GDM1 (cell line): Measurements from ENCODE around the gene PIAS2.
"Not testable (repeated sequence)": the region's sequence is repeated elsewhere in the genome, so short reads cannot be mapped to it uniquely, and the experiment has no call there.

Experiments used
- DNase-seq: peaks from one replicate; lab custom pipeline; 2025; lab: John Stamatoyannopoulos, UW

The PIAS2 gene

DNA sequence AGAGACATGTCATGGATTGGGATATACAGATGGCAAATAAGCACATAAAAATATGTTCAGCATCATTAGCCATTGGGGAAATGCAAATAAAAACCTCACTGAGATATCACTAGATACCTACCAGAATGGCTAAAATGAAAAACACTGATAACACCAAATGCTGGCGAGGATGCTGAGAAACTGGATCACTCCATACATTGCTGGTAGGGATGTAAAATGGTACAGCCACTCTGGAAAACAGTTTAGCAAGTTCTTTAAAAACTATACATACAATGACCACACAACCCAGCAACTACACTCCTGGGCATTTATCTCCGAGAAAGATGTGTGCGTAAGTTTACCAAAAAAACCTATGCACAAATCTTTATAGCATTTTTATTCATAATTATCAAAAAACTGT is 13.9 kb downstream of the PIAS2 start:
- no peak for DNase-seq

DNA sequence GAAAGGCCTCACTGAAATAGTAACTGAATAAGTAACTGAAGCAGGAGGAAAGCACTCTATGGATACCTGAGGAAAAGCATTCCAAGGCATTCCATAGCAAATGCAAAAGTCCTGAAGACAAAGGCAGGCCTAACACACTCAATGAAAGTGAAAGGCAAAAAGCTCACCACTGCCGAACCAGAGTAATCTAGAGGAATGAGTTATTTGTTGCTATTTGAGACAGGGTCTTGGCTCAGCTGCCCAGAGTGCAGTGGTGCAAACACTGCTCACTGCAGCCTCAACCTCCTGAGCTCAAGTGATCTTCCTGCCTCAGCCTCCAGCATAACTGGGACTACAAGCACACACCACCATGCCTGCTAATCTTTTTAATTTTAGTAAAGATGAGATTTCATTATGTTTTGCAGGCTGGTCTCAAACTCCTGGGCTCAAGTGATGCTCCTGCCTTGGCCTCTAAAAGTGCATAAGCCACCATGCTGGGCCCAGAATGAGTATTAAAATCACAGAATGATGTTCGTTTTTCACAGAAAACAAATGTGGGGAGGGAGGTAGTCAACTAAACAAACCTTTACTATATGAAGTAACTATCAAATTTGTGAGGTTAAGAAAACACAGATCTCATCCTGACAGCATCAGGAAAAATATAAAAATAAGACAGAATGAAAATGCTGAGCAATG is 17.9 kb downstream of the PIAS2 start:
- DNase-seq: no peak

DNA sequence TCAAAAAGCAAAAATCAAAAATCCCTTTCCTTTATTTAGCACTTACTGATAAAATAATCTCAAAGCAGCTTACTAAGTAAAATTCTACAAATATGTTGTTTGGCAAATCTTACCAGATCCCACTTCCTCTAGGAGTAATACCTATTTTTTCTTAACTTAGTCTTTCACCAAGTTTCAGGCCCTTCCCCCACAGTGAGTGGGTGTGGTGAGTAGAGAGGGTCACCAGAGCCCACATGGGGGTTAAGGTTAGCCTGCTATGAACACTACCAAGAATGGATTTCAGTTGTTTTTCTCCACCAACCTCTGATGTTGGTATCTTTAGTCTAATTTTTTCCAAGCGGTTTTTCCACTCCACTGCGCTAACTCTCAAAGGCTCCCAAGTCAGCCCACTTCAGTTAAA is 23.2 kb downstream of the PIAS2 start:
- no peak for DNase-seq

DNA sequence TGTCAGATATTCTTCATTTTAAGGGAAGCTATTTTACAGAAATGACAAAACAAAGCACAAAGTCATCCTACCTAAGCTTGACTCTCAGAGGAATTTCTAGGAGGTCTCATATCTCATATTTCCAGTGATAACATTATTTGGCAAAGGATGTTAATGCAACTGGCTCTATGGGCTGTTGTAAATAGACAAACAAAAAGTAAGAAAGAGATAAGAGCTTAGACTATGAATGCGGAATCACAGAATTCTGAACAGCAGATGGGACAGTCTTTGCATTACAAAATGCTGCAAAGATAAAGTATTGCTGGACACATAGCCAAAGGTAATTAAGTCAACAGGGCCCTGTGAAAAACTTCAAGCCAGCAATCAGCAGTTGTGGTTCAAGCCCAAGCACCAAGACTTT is 23.9 kb downstream of the PIAS2 start:
- no peak for DNase-seq

DNA sequence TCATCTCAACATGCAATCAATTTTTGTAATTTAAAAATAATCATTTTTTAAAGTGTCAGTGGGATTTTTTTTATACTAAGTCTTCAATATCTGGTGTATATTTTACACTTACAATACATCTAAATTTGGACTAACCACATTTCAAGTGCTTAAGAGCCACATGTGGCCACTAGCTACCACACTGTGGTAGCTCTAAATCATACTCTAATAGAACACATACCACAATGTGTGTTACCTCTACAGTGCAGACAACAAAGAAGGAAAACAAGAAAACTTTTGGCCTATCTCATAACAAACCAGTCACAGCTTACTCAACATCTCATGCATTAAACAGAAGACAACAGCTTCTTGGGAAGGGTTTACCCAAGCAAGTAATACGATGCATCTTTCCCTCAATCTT is 24.5 kb downstream of the PIAS2 start:
- DNase-seq: no peak

DNA sequence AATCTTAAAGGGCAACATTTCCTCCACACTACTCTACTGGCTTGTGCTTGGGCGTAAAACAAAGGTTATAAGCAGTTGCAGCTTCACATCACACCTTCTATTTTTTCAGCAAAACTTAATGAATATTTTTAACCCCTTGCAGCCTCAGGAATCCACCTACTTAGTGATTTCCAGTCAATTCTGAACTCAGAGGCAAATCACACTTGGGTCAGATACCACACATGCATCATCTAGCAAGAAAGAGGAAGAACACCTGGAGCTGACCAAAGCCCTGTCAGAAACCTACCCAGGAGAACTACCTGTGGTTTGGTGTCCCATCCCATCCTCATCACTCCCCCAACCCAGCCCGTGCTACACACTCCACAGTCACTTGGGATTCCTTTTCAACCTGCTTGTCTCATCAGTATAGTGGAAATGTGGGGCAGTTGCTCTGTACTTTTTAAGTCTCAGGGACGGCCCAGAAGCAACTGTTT is 25.5 kb downstream of the PIAS2 start:
- no peak for DNase-seq

DNA sequence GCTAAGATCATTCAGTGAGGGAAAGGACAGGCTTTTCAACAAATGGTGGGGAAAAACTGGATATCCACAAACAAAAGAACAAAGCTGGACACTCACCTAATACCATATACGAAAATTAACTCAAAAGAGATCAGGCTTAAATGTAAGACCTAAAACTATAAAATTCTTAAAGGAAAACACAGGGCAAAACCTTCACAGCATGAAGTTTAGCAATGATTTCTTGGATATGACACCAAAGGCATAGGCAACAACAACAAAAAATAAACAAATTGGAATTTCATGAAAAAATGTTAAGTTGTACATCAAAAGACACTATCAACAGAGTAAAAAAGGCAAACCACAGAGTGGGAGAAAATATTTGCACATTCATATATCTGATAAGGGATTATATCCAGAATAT is 28.3 kb downstream of the PIAS2 start:
- no peak for DNase-seq

DNA sequence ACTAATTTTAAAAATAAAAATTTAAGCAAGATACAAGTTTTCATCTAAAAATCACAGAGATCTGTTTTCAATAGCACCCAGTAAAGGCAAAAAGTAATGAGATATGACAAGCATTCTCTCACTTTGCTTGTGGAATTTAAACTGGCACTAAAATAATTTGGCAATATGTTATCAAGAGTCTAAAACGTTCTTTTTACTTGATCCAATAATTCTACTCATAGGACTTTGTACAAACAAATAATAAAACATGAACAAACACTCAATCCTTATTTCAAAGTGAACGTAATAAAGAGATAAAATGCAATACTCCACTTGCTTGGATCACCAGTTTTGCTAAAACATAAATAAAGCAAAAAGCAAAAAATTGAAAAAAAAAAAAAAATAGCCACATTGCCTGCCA is 30.4 kb downstream of the PIAS2 start:
- no peak for DNase-seq

DNA sequence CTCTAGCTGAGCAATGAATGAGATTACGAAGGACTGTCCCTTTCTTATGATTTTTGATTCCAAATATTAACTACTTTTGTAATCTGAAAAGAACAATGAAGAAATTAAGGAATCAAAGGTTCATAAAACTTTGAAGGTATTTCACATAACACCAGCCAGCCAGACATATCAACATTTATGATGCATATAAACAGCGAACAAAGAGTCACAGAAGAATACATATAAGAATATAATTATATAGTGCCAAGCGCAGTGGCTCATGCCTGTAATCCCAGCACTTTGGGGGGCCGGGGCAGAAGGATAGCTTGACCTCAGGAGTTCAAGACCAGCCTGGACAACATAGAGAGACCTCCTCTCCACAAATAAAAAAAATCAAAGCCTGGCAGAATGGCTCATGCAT is 34.1 kb downstream of the PIAS2 start:
- DNase-seq: no peak

DNA sequence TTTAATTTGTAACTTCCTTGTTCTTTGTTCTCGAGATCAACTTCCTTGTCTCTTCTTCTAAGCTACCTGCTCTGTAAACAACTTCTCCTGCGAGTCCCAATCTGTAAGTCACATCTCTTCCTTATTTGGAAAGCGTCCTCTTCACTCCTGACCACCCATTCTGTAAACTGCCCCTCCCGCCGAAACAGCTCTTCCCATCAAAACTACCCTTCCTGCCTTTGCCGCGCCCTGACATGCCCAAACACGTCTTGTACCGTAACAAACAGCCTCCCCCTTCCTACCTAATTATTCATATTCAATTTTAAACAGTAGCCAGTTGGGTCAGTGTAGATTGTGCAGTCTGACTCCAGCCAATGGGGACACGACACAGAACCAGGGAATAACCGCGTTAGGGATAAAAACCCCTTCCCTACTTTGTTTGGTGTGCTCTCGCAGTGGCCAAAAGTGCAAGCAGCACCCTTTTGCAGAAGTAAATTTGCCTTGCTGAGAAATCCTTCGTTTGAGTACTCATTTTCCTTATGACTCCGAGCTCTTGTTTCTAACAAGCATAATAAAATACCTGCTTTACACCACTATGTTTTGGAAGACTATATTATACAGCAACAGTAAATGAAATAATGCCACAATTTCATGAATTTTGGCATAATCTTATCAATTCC is 39.8 kb downstream of the PIAS2 start:
- no peak for DNase-seq

DNA sequence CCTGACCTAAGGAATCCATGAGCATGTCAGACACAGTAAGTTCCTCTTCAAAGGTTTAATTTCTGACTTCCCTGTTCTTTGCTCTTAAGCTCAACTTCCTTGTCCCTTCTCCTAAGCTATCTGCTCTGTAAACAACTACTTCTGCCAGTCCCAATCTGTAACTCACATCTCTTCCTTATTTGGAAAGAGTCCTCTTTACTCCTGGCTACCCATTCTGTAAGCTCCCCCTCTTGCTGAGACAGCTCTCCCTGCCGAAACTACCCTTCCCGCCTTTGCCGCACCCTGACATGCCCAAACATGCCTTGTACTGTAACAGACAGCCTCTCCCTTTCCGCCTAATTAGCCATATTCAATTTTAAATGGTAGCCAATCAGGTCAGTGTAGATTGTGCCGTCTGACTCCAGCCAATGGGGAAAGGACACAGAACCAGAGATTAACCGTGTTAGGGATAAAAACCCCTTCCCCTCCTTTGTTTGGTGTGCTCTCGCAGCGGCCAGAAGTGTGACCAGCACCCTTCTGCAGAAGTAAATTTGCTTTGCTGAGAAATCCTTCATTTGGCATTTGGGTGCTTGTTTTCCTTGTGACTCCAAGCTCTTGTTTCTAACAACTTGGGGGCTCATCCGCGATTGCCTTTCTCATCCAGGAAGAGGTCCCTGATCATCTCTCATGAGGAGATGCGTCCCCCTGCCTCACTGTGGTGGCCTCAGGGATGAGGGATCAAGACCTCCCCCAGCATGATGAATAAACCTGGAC is 49.0 kb downstream of the PIAS2 start:
- no peak for DNase-seq

DNA sequence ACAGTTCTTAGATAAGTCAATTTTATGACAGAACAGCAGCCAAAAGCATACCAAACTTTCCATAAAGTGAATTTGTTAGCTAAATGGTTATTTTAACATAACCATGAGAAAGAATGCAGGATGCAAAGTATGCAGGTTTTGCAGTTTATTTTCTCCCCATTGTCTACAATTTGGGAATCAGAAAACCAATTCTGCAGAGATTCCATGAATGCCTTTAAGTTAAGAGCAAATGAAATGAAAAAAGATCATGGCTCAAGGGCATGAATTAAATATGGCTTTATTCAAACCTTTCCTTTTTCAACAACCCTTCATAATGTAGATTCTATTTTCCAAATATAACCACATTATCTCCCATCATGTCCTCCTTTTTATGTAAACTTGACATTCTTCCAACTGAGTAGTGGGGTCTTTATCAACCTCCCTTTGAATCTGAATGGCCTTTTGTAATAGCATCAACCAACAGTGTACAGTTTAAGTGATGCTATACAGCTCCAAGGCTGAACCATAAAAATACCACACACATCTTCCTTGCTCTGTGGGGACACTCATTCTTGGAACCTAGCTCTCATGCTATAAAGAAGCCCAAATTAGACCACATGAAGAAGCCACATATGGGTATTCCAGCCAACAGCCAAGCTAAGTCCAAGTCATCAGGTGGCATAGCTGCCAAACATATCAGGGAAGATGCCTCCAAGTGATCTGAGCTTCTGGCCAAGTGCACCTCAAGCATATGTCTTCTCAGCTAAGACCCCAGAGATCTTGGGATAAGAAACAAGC is 49.8 kb downstream of the PIAS2 start:
- DNase-seq: no peak

DNA sequence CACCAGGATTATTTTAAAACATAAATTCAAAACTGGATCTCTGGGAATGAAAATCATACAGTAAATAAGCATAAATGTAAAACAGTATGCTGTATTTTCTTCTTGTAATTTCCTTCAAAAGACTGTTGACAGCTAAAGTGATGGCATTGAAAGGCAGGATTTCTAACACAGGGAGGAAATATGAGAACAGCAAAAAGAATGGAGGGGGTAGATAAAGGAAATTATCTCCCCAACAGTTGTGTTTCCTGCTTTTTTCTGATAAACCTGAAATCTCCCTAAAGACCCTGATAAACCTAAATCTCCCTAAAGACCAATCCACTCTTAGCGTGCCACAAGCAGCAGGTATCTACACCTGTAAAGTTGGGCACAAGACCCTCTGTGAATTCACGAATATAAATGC is 50.8 kb downstream of the PIAS2 start:
- no peak for DNase-seq

DNA sequence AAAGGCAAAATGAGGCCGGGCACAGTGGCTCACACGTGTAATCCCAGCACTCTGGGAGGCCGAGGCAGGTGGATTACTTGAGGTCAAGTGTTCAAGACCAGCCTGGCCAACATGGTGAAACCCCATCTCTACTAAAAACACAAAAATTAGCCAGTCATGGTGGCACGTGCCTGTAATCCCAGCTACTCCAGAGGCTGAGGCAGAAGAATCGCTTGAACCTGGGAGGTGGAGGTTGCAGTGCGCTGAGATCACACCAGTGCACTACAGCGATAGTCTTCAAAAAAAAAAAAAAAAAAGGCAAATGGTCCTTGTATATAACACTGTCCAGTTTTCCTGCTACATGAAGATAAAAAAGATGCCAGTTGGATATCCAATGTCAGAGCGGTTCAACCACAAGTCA is 52.1 kb downstream of the PIAS2 start:
- not testable (repeated sequence) for DNase-seq

DNA sequence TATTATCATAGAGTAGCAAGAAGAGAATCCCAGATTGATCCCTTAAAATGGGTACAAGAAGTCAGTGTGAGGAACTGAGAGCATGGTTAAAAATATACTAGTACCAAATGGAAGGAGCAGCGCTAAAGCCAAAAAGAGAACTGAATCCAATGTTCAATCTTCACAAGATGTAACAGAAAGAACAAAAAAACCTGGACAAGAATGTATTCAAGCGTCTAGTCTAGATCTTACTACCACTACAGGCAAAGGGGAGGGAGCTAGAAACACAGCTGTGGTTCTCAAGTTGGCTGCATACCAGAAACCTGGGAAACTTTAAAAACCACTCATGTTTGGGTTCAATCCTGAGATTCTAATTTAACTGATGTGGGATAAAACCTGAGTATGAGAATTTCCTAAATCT is 57.5 kb downstream of the PIAS2 start:
- no peak for DNase-seq

DNA sequence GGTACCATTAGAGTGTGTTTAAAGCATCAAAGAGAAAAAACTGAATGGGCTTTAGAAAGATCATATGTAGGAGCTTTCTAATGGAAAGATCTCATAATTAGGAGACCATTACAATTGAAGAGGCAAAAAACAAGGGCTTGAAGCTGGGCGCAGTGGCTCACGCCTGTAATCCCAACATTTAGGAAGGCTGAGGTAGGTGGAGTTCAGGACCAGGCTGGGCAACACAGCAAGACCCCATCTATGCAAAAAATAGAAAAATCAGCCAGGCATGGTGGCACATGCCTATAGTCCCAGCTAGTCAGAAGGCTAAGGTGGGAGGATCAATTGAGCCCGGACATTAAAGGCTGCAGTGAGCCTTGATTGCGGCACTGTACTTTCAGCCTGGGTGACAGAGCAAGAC is 59.0 kb downstream of the PIAS2 start:
- no peak for DNase-seq

DNA sequence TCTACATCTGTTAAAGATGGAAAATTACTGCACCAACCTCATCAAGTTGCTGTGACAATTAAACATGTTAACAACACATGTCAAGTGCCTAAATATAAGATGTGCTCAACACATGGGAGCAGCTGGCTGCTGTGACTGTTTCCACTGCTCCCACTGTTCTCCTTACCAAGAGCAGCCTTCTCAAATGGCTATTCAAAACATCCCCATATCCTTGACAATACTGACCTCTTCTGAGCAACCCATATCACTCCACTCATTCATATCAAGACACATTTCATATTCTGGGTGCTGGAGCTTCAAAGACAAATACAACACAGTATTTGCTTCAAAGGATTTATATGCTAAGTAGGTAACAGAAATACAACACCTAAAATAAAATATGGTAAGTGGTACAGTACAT is 60.3 kb downstream of the PIAS2 start:
- no peak for DNase-seq

DNA sequence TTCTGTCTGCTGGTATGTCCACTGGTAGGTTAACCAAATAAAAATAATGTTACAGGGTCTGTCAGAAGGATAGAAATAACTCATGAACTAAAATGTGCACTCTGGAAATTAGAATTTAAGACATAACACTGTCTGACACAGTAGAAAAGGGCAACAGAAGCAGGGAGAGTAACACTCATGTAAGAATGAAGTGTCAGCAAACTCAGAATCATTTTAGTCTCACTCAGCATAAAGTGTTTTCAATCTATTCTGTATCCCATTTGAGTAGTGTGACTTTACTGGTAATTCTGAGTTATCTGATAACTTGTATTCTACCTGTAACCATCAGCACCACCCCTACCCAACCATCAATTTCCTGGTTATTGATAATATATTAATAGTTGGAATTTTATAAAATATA is 68.3 kb downstream of the PIAS2 start:
- DNase-seq: no peak

DNA sequence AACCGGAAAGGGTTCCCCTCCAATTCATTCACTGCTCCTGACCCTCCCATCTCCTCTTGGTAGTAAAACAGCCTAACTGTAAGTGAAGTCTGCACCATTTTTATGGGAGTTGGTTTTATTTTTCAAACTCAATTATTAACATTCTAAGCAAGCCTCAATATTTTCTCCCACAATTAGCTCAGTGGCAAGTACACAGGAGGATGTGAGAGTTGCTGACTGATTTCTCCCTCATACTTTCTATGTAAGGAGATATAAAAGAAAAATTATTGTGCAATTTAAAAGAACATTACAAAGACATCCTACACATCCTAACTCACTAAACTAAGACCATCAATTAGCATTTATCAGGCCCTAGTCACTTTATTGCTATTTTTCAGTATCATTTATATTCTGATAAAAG is 73.9 kb downstream of the PIAS2 start:
- no peak for DNase-seq

DNA sequence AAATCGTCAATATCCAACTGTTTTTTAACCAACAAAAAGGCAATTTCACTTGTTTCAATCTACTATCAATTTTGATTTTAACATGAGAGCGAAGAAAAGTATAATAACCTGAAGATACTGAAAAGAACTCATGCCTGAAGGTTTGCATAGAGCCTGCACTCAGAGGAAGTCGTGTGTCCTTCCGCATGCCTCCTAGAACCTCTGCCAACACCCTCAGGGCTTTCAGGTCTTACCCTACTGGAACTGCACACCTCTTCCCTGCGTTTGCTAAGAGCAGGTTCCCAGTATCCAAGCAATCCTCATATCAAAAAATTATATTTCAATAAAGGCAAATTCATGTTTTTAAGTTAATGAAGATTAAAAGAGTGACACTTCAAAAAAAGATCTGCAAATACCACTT is 74.7 kb downstream of the PIAS2 start:
- no peak for DNase-seq

DNA sequence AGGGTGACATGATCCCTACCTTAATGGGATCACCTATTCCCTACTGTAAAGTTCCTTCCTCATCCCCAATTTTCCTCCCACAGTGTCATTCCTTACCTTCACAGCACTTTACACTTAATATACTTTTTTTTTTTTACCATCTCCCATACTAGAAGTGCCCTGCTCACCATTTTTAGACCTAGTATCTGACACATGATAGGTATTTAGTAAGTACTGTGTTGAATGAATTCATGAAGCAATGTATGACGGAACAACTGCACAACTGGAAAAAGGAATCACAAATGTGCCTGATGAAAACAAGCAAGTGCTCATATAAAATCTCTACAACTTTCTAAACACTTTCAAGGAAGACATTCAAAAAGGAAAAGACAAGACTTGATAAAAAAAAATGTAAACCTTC is 83.4 kb downstream of the PIAS2 start:
- DNase-seq: no peak

DNA sequence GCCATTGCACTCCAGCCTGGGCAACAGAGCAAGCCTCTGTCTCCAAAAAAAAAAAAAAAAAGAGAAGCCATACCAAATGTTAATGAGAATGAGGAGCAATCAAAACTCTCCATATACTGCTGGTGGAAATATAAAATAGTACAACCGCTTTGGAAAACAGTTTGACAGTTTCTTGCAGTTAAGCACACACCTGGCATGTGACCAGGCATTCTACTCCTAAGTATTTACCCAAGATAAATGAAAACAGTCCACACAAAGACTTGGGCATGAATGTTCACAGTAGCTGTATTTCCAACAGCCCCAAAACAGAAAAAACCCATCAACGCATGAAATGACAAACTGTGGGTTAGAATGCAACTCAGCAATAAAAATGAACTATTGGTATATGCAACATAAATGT is 84.5 kb downstream of the PIAS2 start:
- DNase-seq: no peak

DNA sequence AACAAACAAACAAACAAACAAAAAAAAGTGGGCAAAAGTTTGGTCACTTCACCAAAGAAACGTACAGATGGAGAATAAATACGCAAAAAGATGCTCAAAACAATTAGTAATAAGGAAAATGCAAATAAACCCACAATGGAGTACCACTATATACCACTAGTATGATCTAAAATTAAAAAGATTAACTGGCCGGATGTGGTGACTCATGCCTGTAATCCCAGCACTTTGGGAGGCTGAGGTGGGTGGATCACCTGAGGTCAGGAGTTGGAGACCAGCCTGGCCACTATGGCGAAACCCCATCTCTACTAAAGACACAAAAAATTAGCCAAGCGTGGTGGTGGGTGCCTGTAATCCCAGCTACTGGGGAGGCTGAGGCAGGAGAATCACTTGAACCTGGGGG is 84.9 kb downstream of the PIAS2 start:
- not testable (repeated sequence) for DNase-seq
